GM21528 (cell line): ENCODE results near the gene GPM6B.

ENCODE experiments used
- ATAC-seq: cut with Tn5 transposase; IDR thresholded peaks from one replicate; pipeline ENCODE4 v1.9.1; 2021; ENCODE audit warnings: mild to moderate bottlenecking, moderate library complexity; ENCODE audit not compliant: unreplicated experiment, low FRiP score

The GPM6B gene

GRCh38 chrX:13825178-13825762 lies 8.4 kb upstream of the GPM6B start:
- no peak for ATAC-seq

- ATAC-seq, result no peak
Measured at GRCh38 chrX:13824746-13825145, 7.9 kb upstream of the GPM6B start.

DNA sequence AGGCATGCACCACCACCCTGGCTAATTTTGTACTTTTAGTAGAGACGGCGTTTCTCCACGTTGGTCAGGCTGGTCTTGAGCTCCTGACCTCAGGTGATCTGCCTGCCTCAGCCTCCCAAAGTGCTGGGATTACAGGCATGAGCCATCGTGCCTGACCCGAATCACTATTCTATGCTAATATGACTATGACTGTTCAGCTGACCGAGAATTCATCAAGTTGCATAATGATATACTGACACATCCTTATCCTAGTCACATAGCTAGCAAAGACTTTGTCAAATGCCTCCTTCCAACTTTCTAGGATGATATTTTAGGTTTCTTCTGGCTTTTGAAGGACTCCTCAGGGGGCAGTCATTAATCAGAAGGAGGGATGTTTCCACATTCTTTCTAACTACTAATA lies 4.8 kb upstream of the GPM6B start:
- ATAC-seq, result no peak

DNA sequence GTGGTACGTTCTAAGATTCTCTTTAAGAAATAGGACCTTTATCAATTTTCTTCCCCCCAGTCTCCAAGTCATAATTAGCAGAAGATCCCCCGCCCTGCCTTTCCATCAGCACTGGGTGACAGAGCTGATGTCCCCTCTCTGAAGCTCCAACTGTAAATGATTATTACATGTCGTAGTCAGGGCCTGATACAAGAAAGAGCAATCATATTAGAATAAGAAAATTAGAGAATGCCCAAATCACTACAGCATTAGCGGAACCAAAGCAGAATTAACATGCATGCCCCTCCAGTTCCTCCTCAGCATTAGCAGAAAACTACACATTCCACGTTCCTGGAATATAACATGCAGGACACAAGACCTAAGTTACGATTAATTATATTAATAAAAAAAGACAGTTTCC lies 717 bp downstream of the GPM6B start:
- ATAC-seq, result no peak

DNA sequence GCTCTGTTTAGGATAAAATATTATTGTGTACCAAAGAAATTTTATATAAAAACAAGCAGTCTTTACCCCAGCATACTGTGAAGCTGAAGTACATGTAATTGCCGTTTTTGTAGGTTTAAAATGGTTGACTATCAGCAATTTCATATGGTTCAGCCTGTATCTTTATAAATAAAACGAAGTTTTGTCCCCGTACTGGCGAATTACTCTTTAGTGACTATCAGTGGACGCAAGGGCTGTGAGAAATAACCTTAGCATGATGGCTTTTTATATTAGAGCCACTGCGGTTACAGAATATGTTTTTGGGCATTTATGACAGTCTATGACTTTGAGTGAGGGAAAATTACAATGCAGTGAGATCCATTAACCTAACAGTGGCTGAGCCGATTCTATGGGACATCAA lies 1.2 kb downstream of the GPM6B start:
- ATAC-seq, result no peak

DNA sequence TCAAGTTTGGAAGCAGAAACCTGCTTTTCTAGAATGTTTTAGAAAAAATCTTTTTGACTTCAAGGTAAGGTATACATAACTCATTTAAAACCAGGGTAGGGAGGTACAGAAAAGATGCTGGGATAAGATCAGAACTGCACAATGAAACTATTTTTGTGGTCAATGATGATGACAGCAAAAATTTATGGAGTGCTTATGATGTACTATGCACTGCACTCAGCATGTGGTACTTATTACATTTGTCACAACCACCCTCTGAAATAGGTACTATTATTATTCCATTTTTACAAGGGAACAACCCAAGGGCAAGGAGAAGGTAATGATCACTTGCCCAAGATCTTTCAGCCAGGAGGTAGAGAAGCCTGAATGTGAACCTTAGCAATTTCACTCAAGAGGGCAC lies 8.0 kb downstream of the GPM6B start:
- no peak for ATAC-seq

DNA sequence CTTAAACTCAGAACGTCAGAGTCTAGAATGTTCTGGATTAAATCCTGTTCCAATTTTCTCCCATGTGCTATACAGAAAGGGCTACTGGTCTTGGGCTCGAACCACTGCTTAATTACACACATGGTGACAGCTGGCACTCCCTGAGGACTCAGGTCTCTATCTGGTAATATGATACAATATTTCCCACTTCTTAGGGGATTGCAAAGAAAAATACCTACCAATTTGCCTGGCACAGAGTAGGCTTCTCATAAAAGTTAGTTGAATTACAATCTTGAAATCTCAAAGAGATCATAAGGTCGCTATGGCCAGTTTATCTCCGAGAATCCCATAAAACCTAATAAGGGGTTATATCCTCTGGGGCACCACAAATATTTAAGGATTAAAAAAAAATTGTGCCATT lies 8.6 kb downstream of the GPM6B start:
- no peak for ATAC-seq

DNA sequence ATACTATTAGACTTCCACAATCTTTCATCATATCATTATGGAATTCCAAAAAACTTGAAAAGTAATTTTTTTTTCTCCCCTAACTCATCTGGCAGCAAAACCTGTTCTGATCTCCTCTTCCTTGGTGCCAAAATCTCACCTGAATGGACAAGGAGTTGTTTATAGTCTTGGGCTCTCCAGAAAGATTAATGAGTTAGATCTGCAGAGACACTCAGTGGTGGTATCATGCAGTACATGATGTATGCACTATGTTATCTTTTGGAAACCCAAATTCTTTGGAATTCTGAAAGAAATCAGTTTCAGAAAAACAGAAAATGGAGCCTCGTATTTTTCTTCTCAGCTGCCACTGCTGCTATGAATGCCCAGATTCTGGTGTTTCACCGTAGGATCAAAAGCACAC lies 11.7 kb downstream of the GPM6B start:
- no peak for ATAC-seq

GRCh38 chrX:13803116-13803515 lies 13.8 kb downstream of the GPM6B start:
- no peak for ATAC-seq

- ATAC-seq, result no peak
Measured at GRCh38 chrX:13798184-13798583, 18.7 kb downstream of the GPM6B start.

GRCh38 chrX:13797512-13797911 lies 19.4 kb downstream of the GPM6B start:
- no peak for ATAC-seq

DNA sequence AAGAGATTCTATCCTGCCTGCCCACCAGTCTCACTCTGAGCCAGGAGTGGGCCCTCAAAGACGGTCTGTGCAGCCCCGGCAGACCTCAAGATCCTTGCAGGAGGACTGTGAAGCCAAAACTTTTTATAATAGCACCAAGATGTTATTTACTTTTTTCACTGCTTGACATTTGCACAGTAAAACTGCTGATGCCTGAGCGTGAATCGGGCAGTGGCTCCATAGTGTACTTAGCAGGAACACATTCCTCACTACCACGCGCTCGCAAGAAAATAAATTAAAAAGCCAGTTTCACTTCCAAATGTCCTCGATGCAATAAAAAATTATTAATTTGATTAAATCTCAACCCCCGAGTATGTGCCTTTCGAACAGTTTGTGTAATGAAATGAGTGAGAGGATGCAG lies 22.5 kb downstream of the GPM6B start:
- ATAC-seq, result no peak

- ATAC-seq, result no peak
Measured at GRCh38 chrX:13793897-13794296, 23.0 kb downstream of the GPM6B start.

DNA sequence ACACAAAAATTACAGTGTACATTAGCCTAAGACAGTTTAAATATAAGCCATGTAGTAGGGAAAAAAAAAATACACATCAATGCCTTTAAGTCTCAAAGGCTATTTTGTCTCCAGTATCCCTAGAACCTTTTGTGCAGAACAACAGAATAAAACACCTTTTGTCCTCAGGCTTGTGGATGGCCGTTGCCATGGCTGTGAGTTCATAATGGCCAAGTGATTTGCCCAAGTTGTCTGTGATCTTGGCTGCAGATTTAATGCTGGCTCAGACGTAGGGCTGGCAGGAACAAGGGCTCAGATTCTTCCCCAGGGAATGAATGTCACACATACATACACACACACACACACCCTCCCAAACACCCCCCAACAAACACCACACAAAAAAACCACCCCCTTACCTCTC lies 25.3 kb downstream of the GPM6B start:
- ATAC-seq, result no peak

DNA sequence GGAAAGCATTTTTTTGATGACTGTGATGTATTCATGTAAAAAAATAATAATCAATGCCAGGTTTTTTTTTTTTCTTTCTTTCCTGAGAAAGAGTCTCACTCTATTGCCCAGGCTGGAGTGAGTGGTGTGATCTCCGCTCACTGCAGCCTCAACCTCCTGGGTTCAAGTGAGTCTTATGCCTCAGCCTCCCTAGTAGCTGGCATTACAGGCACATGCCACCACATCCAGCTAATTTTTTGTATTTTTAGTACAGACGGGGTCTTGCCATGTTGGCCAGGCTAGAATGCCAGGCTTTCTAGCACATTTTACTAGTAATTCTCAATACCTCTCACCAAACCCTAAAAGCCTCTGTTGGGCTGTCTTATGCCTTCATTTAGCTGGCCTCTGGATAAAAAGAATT lies 25.7 kb downstream of the GPM6B start:
- no peak for ATAC-seq

- no peak for ATAC-seq
Measured at GRCh38 chrX:13790206-13791131, 26.4 kb downstream of the GPM6B start.

GRCh38 chrX:13786048-13786447 lies 30.8 kb downstream of the GPM6B start:
- no peak for ATAC-seq

DNA sequence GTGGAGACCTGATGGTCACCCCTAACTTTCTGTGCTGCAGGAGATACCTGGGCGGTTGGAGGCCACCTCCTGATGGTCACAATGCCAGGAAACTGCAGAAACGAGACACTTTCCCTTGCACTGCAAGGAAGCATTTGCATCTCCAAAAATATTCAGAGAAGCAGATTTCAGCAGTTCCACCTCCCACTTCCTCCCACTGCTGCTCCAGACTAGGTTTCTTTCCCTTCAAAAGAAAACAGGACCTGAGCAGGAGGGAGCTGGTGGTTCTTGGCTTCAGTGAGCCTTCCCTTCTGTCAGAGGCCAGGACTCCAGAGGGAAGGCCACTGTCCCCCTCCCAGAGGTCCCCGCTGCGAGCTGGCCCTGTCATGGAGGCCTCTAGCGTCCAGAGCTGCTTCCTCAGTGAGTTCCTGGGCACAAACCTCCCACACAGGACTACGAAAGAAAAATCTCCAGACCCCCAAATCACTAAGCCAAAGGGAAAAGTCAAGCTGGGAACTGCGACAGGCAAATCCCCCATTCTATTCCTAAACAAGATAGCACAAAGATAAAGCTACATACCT lies 35.9 kb downstream of the GPM6B start:
- ATAC-seq, result no peak

GRCh38 chrX:13778916-13779315 lies 38.0 kb downstream of the GPM6B start:
- ATAC-seq, result no peak

- ATAC-seq, result no peak
Measured at GRCh38 chrX:13776387-13776786, 40.5 kb downstream of the GPM6B start.

DNA sequence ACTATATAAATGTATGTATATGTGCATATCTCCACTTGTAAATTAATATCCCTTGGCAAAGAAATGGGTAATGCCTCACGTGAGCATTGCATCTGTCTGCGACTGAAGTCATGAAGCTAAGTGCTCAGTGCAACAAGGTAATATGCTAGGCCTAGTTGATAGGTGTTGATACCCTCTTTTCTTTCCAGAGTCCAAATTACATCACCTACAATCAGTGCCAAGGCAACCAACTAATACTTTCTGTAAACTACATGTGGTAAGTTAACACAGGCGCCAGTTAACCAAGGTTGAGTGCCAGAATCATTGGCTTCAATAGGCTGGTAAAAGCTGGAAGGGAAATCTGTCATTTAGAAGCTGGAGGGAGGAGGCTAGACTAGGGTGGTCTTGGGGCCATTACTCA lies 41.1 kb downstream of the GPM6B start:
- ATAC-seq, result no peak

- ATAC-seq, result no peak
Measured at GRCh38 chrX:13774696-13775095, 42.2 kb downstream of the GPM6B start.
